Keratinocyte (primary cell): ENCODE data around the gene ARMC8. TPM values are rescaled to one million over a fixed set of nuclear protein-coding genes. Genes with fewer than 3 reads are reported as not detected.

Experiments
- DNase-seq: peaks from one replicate; pipeline ENCODE4 v3.0.0-alpha.2; 2011; ENCODE audit warnings: low read depth, missing footprints, low spot score
- FAIRE-seq: peaks from 2 replicates; lab custom pipeline; 2011; peaks lifted over from hg19 to GRCh38; lab: Jason Lieb, UNC
- H2AFZ ChIP-seq: 2 replicates; pipeline ENCODE4 v1.6.0; 2012; ENCODE audit warnings: low read length, control low read depth, inconsistent platforms; ENCODE audit not compliant: control insufficient read depth
- H3K27ac ChIP-seq: 2 replicates; pipeline ENCODE4 v1.5.1; 2011; ENCODE audit warnings: low read length; ENCODE audit not compliant: control insufficient read depth, insufficient read depth
- H3K27me3 ChIP-seq: 3 replicates; pipeline ENCODE4 v1.6.0; 2011; ENCODE audit warnings: low read length; ENCODE audit not compliant: control insufficient read depth, insufficient read depth; ENCODE audit errors: extremely low read depth
- H3K36me3 ChIP-seq, 2 experiments: 2 replicates in 1 of 2; 3 replicates in 1 of 2; pipeline ENCODE4 v1.5.1; 2011; ENCODE audit warnings: low read length in 2 of 2, mild to moderate bottlenecking in 1 of 2; ENCODE audit not compliant: control insufficient read depth in 2 of 2, insufficient read depth in 2 of 2; ENCODE audit errors: extremely low read depth in 1 of 2
- H3K4me1 ChIP-seq: 3 replicates; pipeline ENCODE4 v1.5.1; 2011; ENCODE audit warnings: low read length; ENCODE audit not compliant: control insufficient read depth, insufficient read depth; ENCODE audit errors: extremely low read depth
- H3K4me2 ChIP-seq: 3 replicates; pipeline ENCODE4 v1.6.0; 2011; ENCODE audit warnings: low read depth, low read length; ENCODE audit not compliant: control insufficient read depth, insufficient read depth; ENCODE audit errors: extremely low read depth
- H3K4me3 ChIP-seq, 3 experiments: fragments of 200-600 bp in 1 of 3; sonication (generic) in 1 of 3; 2 replicates in 2 of 3; 3 replicates in 1 of 3; pipeline ENCODE4 v1.5.1; 2011 to 2016; ENCODE audit warnings: low read length in 3 of 3, mild to moderate bottlenecking in 3 of 3, control low read depth in 2 of 3, inconsistent platforms in 1 of 3, low read depth in 1 of 3, mixed read lengths in 1 of 3, mixed run types in 1 of 3, moderate library complexity in 1 of 3; ENCODE audit not compliant: control insufficient read depth in 2 of 3, insufficient read depth in 2 of 3; ENCODE audit errors: extremely low read depth in 1 of 3
- H3K79me2 ChIP-seq: 2 replicates; pipeline ENCODE4 v1.6.0; 2012; ENCODE audit warnings: low read length; ENCODE audit not compliant: control insufficient read depth, insufficient read depth
- H3K9ac ChIP-seq: 3 replicates; pipeline ENCODE4 v1.6.0; 2011; ENCODE audit warnings: low read length; ENCODE audit not compliant: control insufficient read depth, insufficient read depth; ENCODE audit errors: extremely low read depth
- H3K9me1 ChIP-seq: 3 replicates; pipeline ENCODE4 v1.6.0; 2011; ENCODE audit warnings: low read length; ENCODE audit not compliant: control insufficient read depth, insufficient read depth; ENCODE audit errors: extremely low read depth
- H3K9me3 ChIP-seq: 2 replicates; pipeline ENCODE4 v1.5.1; 2012; ENCODE audit warnings: low read depth, low read length; ENCODE audit not compliant: control insufficient read depth
- H4K20me1 ChIP-seq: 3 replicates; pipeline ENCODE4 v1.6.0; 2011; ENCODE audit warnings: low read length; ENCODE audit not compliant: control insufficient read depth, insufficient read depth; ENCODE audit errors: extremely low read depth
- EZH2 ChIP-seq: IDR thresholded peaks from one replicate; pipeline ENCODE4 v1.6.1; 2012; ENCODE audit warnings: inconsistent platforms, mild to moderate bottlenecking, low read length, moderate library complexity
- dilution Hi-C: fragments of 300-500 bp; cut with MboI; formaldehyde crosslinking; loops from one replicate; pipeline ENCODE4 v1.7.0; 2020; ENCODE audit warnings: low sequenced_read_pairs; ENCODE audit not compliant: extremely low pct_ligation_motif_present
- polyA plus RNA-seq, 5 experiments: library from polyadenylated mRNA; depleted of rRNA in 3 of 5; stranded (reverse) in 3 of 5; stranded (forward) in 1 of 5; unstranded in 1 of 5; fragments of >200 nt; gene quantifications; 1 replicate in 1 of 5; 2 replicates in 3 of 5; 3 replicates in 1 of 5; pipeline versions ENCODE4 v1.2.1 to v1.2.3, GENCODE V29; 2011 to 2012; ENCODE audit warnings: missing spikeins in 2 of 5, low read depth in 1 of 5, low replicate concordance in 1 of 5
- TF ChIP-seq, protein P1 (sequence below), 3 experiments: IDR thresholded peaks in 1 of 3; conservative IDR thresholded peaks in 1 of 3; optimal IDR thresholded peaks in 1 of 3; 2 replicates in 2 of 3; 3 replicates in 1 of 3; pipeline versions ENCODE3 to v1.5.1; 2011; ENCODE audit warnings: low read length in 3 of 3, mild to moderate bottlenecking in 3 of 3, moderate library complexity in 2 of 3, control low read depth in 1 of 3, inconsistent platforms in 1 of 3; ENCODE audit not compliant: insufficient read depth in 2 of 3; ENCODE audit errors: extremely low read depth in 1 of 3

ARMC8 gene
- polyA plus RNA-seq, 1 donor (not counting 4 experiments of a cell fraction or from before 2014, with no cell fraction given), result 50.8 TPM

DNA sequence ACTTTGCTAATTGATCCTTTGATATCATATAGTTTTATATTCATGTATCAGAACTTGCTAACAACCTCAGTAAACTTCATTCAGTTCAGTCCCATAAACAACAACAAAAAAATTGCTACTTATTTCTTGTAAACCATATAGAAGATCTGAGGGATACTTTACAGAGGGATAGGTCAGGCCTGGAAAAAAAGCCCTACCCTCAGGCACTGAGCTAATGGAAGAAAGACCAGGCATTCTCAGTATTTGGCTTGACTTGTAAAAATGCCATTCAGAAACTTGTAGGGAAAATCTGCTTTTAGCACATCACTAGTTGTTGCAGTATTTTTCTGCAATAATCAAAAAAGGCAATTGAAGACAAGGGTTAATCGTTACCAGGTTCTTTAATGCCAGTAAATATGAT, 33.1 kb downstream of the ARMC8 start:
- Histone ChIP-seq H3K27me3 (no peaks in the 10 kb centered on the region), H3K9ac (no peak overlapping the region), H3K36me3 (peaks cover 10 to 14% of the 10 kb centered on the region in 2 experiments), H3K27ac (no peak overlapping the region), H2AFZ (no peak overlapping the region), H3K9me1 (no peaks in the 10 kb centered on the region), H3K9me3 (no peaks in the 10 kb centered on the region), H3K4me1 (peaks cover 9% of the 10 kb centered on the region), H4K20me1 (peaks cover 2% of the 10 kb centered on the region), H3K4me2 (no peak overlapping the region), H3K79me2 (peaks cover 34% of the 10 kb centered on the region), H3K4me3 (no peak overlapping the region)
- FAIRE-seq (no peak), DNase-seq (no peak)
- no peak for TF ChIP-seq EZH2
- TF ChIP-seq, protein P1, sequence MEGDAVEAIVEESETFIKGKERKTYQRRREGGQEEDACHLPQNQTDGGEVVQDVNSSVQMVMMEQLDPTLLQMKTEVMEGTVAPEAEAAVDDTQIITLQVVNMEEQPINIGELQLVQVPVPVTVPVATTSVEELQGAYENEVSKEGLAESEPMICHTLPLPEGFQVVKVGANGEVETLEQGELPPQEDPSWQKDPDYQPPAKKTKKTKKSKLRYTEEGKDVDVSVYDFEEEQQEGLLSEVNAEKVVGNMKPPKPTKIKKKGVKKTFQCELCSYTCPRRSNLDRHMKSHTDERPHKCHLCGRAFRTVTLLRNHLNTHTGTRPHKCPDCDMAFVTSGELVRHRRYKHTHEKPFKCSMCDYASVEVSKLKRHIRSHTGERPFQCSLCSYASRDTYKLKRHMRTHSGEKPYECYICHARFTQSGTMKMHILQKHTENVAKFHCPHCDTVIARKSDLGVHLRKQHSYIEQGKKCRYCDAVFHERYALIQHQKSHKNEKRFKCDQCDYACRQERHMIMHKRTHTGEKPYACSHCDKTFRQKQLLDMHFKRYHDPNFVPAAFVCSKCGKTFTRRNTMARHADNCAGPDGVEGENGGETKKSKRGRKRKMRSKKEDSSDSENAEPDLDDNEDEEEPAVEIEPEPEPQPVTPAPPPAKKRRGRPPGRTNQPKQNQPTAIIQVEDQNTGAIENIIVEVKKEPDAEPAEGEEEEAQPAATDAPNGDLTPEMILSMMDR (optimal IDR thresholded peaks at IDR 0.05 in 1 of 3, IDR thresholded peaks at IDR 0.05 in 1 of 3, conservative IDR thresholded peaks at IDR 0.05 in 1 of 3; ENCODE audit: extremely low read depth in 1 of 3, insufficient read depth in 2 of 3, low read length in 3 of 3), result no peak
- dilution Hi-C loops, result no loop called here

DNA sequence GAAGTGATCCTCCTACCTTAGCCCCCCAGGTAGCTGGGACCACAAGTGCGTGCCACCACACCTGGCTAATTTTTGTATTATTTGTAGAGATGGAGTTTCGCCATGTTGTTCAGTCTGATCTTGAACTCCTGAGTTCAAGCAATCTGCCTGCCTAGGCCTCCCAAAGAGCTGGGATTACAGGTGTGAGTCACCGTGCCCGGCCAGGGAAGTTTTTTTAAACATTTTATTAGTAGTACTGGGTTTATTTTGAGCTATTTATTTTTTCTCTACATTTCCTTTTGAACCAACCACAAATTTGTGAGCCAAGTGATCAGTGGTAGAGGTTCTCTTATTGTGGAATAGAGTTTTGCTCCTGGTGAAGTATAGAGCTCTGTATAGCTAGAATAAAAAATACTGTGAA, 33.7 kb downstream of the ARMC8 start:
- H3K4me3 ChIP-seq, result no peak overlapping the region

More for the DNA sequence above, 33.7 kb downstream of the ARMC8 start:
- Histone ChIP-seq H3K27ac (no peak overlapping the region), H4K20me1 (peaks cover 2% of the 10 kb centered on the region), H3K9me3 (no peaks in the 10 kb centered on the region), H3K9ac (no peak overlapping the region), H3K79me2 (peaks cover 34% of the 10 kb centered on the region), H3K9me1 (no peaks in the 10 kb centered on the region), H3K27me3 (no peaks in the 10 kb centered on the region), H3K36me3 (peaks cover 12 to 17% of the 10 kb centered on the region in 2 experiments), H3K4me1 (peaks cover 9% of the 10 kb centered on the region), H3K4me2 (no peak overlapping the region), H2AFZ (no peak overlapping the region)
- FAIRE-seq, result no peak
- DNase-seq, result no peak
- TF ChIP-seq, protein P1 (optimal IDR thresholded peaks at IDR 0.05 in 1 of 3, IDR thresholded peaks at IDR 0.05 in 1 of 3, conservative IDR thresholded peaks at IDR 0.05 in 1 of 3; ENCODE audit: extremely low read depth in 1 of 3, insufficient read depth in 2 of 3, low read length in 3 of 3), result no peak
- no peak for TF ChIP-seq EZH2
- dilution Hi-C loops, result no loop called here
